ENCODE data around the gene PCMTD2. TPM values are rescaled to one million over a fixed set of nuclear protein-coding genes. Genes with fewer than 3 reads are reported as not detected.

Gene PCMTD2
- total and polyA plus RNA-seq, 10 of the 15 experiments (the other 5 are each of a cell fraction or from before 2014, with no cell fraction given) = 6.8 to 36.8 (median 16.5) TPM

GRCh38 chr20:64257107-64257757, 1.7 kb downstream of the PCMTD2 start:
- Histone ChIP-seq H4K20me1 (ENCODE audit: control insufficient read depth, insufficient read depth) (no peaks in the 10 kb centered on the region), H3K27me3 (replicated peaks in 1 of 2; ENCODE audit: control insufficient read depth in 2 of 2, insufficient read depth in 2 of 2, low read length in 1 of 2) (no peaks in the 10 kb centered on the region), H2AFZ (ENCODE audit: control insufficient read depth, low read depth, low read length) (no peak overlapping the region), H3K9ac (ENCODE audit: control insufficient read depth, insufficient read depth, low read length) (no peak overlapping the region), H3K9me3 (replicated peaks; ENCODE audit: control insufficient read depth, insufficient read depth, low read length) (no peaks in the 10 kb centered on the region), H3K4me3 (peak overlapping the region; percentile 78; the same call in 1 of the 2 replicates), H3K27ac (ENCODE audit: control insufficient read depth, insufficient read depth) (no peak overlapping the region), H3K4me1 (ENCODE audit: control insufficient read depth, insufficient read depth, low read length) (peaks cover 19% of the 10 kb centered on the region), H3K4me2 (ENCODE audit: control insufficient read depth, insufficient read depth) (no peak overlapping the region), H3K36me3 (ENCODE audit: control insufficient read depth in 2 of 2, insufficient read depth in 2 of 2, low read length in 1 of 2) (peaks cover 0 to 3% of the 10 kb centered on the region in 2 experiments; a peak in 1 of 4 replicates), H3K79me2 (ENCODE audit: control insufficient read depth, insufficient read depth, low read length) (peaks cover 14% of the 10 kb centered on the region)
- 98% methylated on average over 13 of the region's 13 CpGs for WGBS (ENCODE audit: insufficient coverage, insufficient replicate concordance, low lambda C conversion rate, missing lambda C conversion rate)
- no TSS peak for BruUV-seq (replicated peaks)
- DNase-seq (ENCODE audit: low read depth, low spot score) (no peak), ATAC-seq (no peak), FAIRE-seq (no peak)
- POLR2A ChIA-PET = no interaction called here
- RAD21 ChIA-PET (ENCODE audit: unreplicated experiment) = no interaction called here
- SMC1A ChIA-PET (ENCODE audit: uncharacterized antibody, unreplicated experiment) = interaction anchor here (0.5 to 1.9 kb wide), 4 partner anchors 11 to 532 kb away, joined by 3 to 6 read pairs (median 4); no protein-coding TSS in a partner anchor
- CTCF ChIA-PET = interaction anchor here (1.4 to 9.3 kb wide), 4 partner anchors 11 to 33 kb away, joined by 3 to 99 read pairs (median 16); no protein-coding TSS in a partner anchor
- in situ Hi-C loops (cut with MboI) (no loop called here), intact Hi-C loops (cut with micrococcal nuclease; ENCODE audit: unreplicated experiment) (no loop called here)
- TF ChIP-seq POU2F2 (IDR thresholded peaks at IDR 0.05; ENCODE audit: borderline replicate concordance, low read depth, low read length) (no peak), ELK1 (IDR thresholded peaks at IDR 0.05; ENCODE audit: low read depth, low read length) (no peak), BRCA1 (IDR thresholded peaks at IDR 0.05; ENCODE audit: low read depth, low read length) (no peak), NR2F1 (conservative IDR thresholded peaks at IDR 0.05) (no peak), ETV6 (conservative IDR thresholded peaks at IDR 0.05 in 1 of 2, IDR thresholded peaks at IDR 0.05 in 1 of 2; ENCODE audit: borderline replicate concordance in 1 of 2, low read depth in 1 of 2) (no peak), POLR2AphosphoS5 (IDR thresholded peaks at IDR 0.05; ENCODE audit: low read length) (no peak), JUNB (IDR thresholded peaks at IDR 0.05) (no peak), ZNF207 (IDR thresholded peaks at IDR 0.05; ENCODE audit: borderline replicate concordance) (no peak), YBX1 (IDR thresholded peaks at IDR 0.05) (no peak), GABPA (IDR thresholded peaks at IDR 0.05; ENCODE audit: low read depth) (no peak), SP1 (IDR thresholded peaks at IDR 0.05; ENCODE audit: low read depth, low read length) (no peak), NFYA (IDR thresholded peaks at IDR 0.05; ENCODE audit: borderline replicate concordance, low read depth, low read length) (no peak), SMARCA5 (IDR thresholded peaks at IDR 0.05) (no peak), ZNF687 (IDR thresholded peaks at IDR 0.05) (no peak), HCFC1 (IDR thresholded peaks at IDR 0.05; ENCODE audit: low read length) (no peak), CBFB (IDR thresholded peaks at IDR 0.05; ENCODE audit: low read depth) (no peak)
- TF ChIP-seq, protein P1, sequence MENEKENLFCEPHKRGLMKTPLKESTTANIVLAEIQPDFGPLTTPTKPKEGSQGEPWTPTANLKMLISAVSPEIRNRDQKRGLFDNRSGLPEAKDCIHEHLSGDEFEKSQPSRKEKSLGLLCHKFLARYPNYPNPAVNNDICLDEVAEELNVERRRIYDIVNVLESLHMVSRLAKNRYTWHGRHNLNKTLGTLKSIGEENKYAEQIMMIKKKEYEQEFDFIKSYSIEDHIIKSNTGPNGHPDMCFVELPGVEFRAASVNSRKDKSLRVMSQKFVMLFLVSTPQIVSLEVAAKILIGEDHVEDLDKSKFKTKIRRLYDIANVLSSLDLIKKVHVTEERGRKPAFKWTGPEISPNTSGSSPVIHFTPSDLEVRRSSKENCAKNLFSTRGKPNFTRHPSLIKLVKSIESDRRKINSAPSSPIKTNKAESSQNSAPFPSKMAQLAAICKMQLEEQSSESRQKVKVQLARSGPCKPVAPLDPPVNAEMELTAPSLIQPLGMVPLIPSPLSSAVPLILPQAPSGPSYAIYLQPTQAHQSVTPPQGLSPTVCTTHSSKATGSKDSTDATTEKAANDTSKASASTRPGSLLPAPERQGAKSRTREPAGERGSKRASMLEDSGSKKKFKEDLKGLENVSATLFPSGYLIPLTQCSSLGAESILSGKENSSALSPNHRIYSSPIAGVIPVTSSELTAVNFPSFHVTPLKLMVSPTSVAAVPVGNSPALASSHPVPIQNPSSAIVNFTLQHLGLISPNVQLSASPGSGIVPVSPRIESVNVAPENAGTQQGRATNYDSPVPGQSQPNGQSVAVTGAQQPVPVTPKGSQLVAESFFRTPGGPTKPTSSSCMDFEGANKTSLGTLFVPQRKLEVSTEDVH (IDR thresholded peaks at IDR 0.05; ENCODE audit: low read depth, partially characterized antibody) = no peak

Measured in GM12878 (cell line).